RWPE1 (cell line): ENCODE data around the gene ZNF77.
"Not testable (repeated sequence)": the region's sequence is repeated elsewhere in the genome, so short reads cannot be mapped to it uniquely, and the experiment has no call there.

ENCODE experiments used
- CTCF ChIA-PET: fragments of 350-600 bp; sonication (Branson Sonifier 250); formaldehyde crosslinking; extraction: SDS; loops from one replicate; lab custom pipeline; 2021; lab: Yijun Ruan, JAX
- POLR2A ChIA-PET: fragments of 400-600 bp; formaldehyde crosslinking; extraction: SDS; loops from one replicate; lab custom pipeline; 2020; ENCODE audit warnings: antibody characterized with exemption; ENCODE audit not compliant: low non-redundant PET; lab: Yijun Ruan, JAX
- DNase-seq: peaks from one replicate; pipeline ENCODE4 v3.0.0; 2012; ENCODE audit warnings: low spot score
- H3K27ac ChIP-seq: fragments of 450-650 bp; 2 replicates; pipeline ENCODE4 v1.5.1; 2017
- TF ChIP-seq, protein P1 (sequence below): fragments of 450-650 bp; conservative IDR thresholded peaks from 2 replicates; pipeline ENCODE4 v1.5.1; 2017; ENCODE audit warnings: low read depth, mild to moderate bottlenecking

The ZNF77 gene

DNA sequence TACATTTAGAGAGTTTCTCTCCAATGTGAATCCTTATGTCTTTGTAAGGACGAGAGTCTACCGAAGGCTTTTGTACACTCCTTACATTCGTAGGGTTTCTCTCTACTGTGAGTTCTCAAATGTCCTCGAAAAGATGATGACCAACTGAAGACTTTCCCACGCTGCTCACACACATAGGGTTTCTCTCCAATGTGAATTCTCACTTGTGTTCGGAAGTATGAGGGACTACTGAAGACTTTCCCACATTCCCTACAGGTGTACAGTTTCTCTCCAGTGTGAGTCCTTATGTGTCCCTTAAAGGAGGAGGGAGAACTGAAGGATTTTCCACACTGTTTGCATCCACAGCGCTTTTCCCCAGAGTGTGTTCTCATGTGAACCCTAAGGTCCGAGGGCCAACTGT lies 48.1 kb downstream of the ZNF77 start:
- H3K27ac ChIP-seq = no peak overlapping the region
- DNase-seq = no peak
- TF ChIP-seq, protein P1, sequence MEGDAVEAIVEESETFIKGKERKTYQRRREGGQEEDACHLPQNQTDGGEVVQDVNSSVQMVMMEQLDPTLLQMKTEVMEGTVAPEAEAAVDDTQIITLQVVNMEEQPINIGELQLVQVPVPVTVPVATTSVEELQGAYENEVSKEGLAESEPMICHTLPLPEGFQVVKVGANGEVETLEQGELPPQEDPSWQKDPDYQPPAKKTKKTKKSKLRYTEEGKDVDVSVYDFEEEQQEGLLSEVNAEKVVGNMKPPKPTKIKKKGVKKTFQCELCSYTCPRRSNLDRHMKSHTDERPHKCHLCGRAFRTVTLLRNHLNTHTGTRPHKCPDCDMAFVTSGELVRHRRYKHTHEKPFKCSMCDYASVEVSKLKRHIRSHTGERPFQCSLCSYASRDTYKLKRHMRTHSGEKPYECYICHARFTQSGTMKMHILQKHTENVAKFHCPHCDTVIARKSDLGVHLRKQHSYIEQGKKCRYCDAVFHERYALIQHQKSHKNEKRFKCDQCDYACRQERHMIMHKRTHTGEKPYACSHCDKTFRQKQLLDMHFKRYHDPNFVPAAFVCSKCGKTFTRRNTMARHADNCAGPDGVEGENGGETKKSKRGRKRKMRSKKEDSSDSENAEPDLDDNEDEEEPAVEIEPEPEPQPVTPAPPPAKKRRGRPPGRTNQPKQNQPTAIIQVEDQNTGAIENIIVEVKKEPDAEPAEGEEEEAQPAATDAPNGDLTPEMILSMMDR = no peak
- POLR2A ChIA-PET = no interaction called here
- CTCF ChIA-PET = no interaction called here

DNA sequence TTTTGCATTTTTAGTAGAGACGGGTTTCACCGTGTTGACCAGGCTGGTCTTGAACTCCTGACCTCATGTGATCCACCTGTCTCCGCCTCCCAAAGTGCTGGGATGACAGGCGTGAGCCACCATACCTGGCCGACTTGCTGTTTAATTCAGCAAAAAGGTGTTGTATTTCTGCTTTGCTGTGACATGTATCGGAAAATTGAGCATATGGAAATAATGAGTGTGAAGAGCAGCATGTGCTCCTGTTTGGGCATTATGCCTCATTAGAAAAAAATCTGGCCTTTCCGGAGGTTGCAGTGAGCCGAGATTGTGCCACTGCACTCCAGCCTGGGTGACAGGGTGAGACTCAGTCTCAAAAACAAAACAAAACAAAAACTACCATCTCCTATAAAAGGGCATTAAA lies 54.2 kb downstream of the ZNF77 start:
- H3K27ac ChIP-seq, DNase-seq, POLR2A ChIA-PET, CTCF ChIA-PET: not testable (repeated sequence)

DNA sequence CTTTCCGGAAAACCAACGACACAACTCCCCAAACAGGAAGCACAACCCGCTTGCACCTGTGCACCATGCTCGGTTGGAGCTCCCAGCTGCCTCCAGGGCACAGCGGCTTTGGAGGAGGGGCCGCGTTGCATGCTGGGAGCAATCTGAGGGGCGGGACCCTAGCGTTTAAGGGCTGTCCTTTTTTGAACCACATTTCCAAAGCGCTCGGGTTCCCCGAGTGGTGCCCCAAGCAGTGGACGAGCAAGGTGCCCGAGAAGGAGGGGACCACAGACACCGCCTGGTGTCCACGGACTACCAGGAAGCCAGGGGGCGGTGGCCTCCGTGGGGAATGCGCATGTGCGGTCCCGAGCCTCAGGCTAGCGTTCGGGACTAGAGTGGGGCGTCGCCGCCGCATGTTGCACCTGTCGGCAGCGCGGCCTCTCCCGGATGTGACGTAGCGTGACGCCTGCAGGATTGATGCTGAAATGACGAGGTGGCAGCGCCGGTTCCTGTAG lies 56.0 kb downstream of the ZNF77 start:
- peak overlapping the region; percentile 73 for H3K27ac ChIP-seq
- ChIA-PET POLR2A (interaction anchor here (1.4 kb wide), 1 partner anchor 12 kb away, joined by 3 read pairs; the partner anchor contains the start of gene ZNF57), CTCF (interaction anchor here (0.6 kb wide), 1 partner anchor 9 kb away, joined by 3 read pairs; no protein-coding TSS in a partner anchor)
- DNase-seq = peak; percentile 30
- TF ChIP-seq, protein P1 = no peak

DNA sequence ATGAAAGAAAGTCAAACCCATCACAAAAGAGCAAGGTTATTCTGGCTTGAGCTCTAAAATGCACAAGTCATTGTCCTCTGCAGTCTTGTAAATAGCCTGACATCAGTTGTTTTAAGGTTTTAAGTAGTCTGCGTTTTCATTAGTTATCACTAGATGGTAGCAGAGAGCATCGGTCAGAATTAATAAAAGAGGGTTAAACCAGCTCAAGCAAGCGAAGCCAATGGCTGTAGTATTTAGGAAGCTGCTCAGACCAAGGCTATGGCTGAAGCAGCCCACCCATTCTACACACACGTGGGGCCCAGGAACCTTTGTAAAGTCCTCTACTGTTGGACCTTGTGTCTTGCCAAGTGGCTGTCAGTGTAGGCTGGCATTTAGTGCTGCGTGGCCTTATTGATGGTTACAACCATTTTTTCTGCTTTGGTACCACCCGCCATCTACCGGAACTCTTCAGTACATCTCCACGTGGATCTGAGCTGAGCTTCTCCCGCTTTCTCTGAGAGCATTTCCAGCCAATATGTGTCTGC lies 57.3 kb downstream of the ZNF77 start:
- TF ChIP-seq, protein P1 = peak; percentile 78
- peak; percentile 63 for DNase-seq
- ChIA-PET CTCF (interaction anchor here (0.6 to 1.7 kb wide), 11 partner anchors 13 to 238 kb away, joined by 3 to 10 read pairs (median 4); partner anchors contain the start of gene ZNF57), POLR2A (interaction anchor here (0.6 to 1.4 kb wide), 3 partner anchors 12 to 156 kb away, joined by 3 to 6 read pairs (median 4); partner anchors contain the start of gene ZNF57)
- H3K27ac ChIP-seq = peak overlapping the region; percentile 49; the same call in 1 of the 2 replicates

DNA sequence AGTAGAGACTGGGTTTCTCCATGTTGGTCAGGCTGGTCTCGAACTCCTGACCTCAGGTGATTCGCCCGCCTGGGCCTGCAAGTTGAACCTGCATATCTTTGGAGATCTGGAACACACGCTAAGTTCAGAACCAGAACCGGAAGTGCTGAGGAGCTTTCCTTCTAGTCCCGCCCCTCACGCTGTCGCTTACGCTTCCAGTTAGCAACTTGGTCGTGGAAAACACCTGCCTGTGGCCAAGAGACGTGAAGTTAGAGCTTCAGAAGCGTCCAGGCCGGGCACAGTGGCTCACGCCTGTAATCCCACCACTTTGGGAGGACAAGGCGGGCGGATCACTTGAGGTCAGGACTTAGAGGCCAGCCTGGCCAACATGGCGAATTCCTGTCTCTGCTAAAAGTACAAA lies 59.0 kb downstream of the ZNF77 start:
- TF ChIP-seq, protein P1 = no peak
- CTCF ChIA-PET = interaction anchor here (0.6 to 1.0 kb wide), 3 partner anchors 14 to 53 kb away, joined by 4 read pairs; no protein-coding TSS in a partner anchor
- no peak overlapping the region for H3K27ac ChIP-seq
- no peak for DNase-seq
- POLR2A ChIA-PET = no interaction called here

DNA sequence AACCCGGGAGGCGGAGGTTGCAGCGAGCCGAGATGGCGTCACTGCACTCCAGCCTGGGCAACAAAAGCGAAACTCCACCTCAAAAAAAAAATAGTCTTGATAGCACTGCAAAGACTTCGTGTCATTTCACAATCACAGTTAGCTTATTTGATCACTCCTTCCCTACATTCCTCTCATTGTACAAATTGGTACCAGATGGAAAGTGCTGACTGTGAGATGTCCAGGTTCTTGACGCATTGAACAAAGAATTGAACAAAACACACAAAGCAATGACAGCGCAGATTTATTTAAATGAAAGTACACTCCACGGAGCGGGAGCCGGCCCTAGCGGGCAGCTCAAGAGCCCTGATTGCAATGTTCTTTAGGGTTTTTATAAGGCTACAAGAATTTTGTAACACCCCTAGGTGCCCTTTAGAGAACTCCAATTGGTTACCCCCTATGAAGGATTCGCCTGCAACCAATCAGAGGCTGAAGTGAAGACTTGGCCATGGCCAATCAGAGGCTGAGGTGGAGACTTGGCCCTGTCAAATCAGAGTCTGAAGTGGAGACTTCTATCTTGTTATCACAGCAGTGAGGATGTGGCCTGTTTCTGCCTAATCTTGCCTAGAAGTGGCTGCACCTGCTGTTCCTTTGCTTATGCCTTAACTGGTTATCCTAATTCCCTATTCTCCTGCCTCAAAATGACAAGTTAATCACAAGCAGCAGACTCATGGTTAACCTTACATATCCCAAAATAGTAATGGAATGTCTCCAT lies 60.9 kb downstream of the ZNF77 start:
- DNase-seq = no peak
- ChIA-PET POLR2A (no interaction called here), CTCF (interaction anchor here (0.5 to 0.9 kb wide), 2 partner anchors 63 to 1338 kb away, joined by 3 read pairs; no protein-coding TSS in a partner anchor)
- TF ChIP-seq, protein P1 = no peak
- H3K27ac ChIP-seq = no peak overlapping the region
